Smooth muscle cell of the brain vasculature (primary cell): ENCODE measurements around the gene CDCA7.
"Not testable (repeated sequence)": the region's sequence is repeated elsewhere in the genome, so short reads cannot be mapped to it uniquely, and the experiment has no call there.

ENCODE experiments used
- DNase-seq: peaks from one replicate; pipeline ENCODE4 v3.0.0-alpha.2; 2012; ENCODE audit warnings: low read depth, low spot score

CDCA7 gene

GRCh38 chr2:173358616-173359015 lies 3.9 kb downstream of the CDCA7 start:
- DNase-seq: no peak

- no peak for DNase-seq
Observed at GRCh38 chr2:173359231-173359630, 4.6 kb downstream of the CDCA7 start.

- no peak for DNase-seq
Observed at GRCh38 chr2:173370198-173370597, 15.5 kb downstream of the CDCA7 start.

- no peak for DNase-seq
Observed at GRCh38 chr2:173371023-173371422, 16.4 kb downstream of the CDCA7 start.

GRCh38 chr2:173373290-173373689 lies 18.6 kb downstream of the CDCA7 start:
- no peak for DNase-seq

GRCh38 chr2:173374634-173375033 lies 20.0 kb downstream of the CDCA7 start:
- no peak for DNase-seq

- DNase-seq: not testable (repeated sequence)
Observed at GRCh38 chr2:173385534-173385933, 30.9 kb downstream of the CDCA7 start.

GRCh38 chr2:173386021-173386737 lies 31.5 kb downstream of the CDCA7 start:
- no peak for DNase-seq

- DNase-seq: no peak
Observed at GRCh38 chr2:173386738-173387065, 32.0 kb downstream of the CDCA7 start.

GRCh38 chr2:173387079-173387478 lies 32.4 kb downstream of the CDCA7 start:
- no peak for DNase-seq

- no peak for DNase-seq
Observed at GRCh38 chr2:173387660-173388059, 33.0 kb downstream of the CDCA7 start.

- no peak for DNase-seq
Observed at GRCh38 chr2:173388795-173389194, 34.1 kb downstream of the CDCA7 start.

GRCh38 chr2:173390036-173390435 lies 35.4 kb downstream of the CDCA7 start:
- DNase-seq: no peak

- no peak for DNase-seq
Observed at GRCh38 chr2:173392731-173393130, 38.1 kb downstream of the CDCA7 start.

GRCh38 chr2:173393186-173393585 lies 38.5 kb downstream of the CDCA7 start:
- no peak for DNase-seq

GRCh38 chr2:173393636-173394035 lies 39.0 kb downstream of the CDCA7 start:
- no peak for DNase-seq

- DNase-seq: no peak
Observed at GRCh38 chr2:173394091-173394974, 39.7 kb downstream of the CDCA7 start.

- DNase-seq: no peak
Observed at GRCh38 chr2:173395567-173396351, 41.1 kb downstream of the CDCA7 start.

GRCh38 chr2:173397539-173397938 lies 42.9 kb downstream of the CDCA7 start:
- DNase-seq: no peak

GRCh38 chr2:173399229-173399628 lies 44.6 kb downstream of the CDCA7 start:
- no peak for DNase-seq

- DNase-seq: no peak
Observed at GRCh38 chr2:173400760-173401159, 46.1 kb downstream of the CDCA7 start.

- DNase-seq: no peak
Observed at GRCh38 chr2:173401716-173402326, 47.1 kb downstream of the CDCA7 start.
